NCI-H82 (cell line): Measurements from ENCODE around the gene FXYD4.
A peak's percentile ranks its signal among the peaks of the same experiment; 100 is the strongest.
"Not testable (repeated sequence)": the region's sequence is repeated elsewhere in the genome, so short reads cannot be mapped to it uniquely, and the experiment has no call there.

ENCODE experiments used
- DNase-seq: peaks from one replicate; lab custom pipeline; 2025; lab: John Stamatoyannopoulos, UW

The FXYD4 gene

DNA sequence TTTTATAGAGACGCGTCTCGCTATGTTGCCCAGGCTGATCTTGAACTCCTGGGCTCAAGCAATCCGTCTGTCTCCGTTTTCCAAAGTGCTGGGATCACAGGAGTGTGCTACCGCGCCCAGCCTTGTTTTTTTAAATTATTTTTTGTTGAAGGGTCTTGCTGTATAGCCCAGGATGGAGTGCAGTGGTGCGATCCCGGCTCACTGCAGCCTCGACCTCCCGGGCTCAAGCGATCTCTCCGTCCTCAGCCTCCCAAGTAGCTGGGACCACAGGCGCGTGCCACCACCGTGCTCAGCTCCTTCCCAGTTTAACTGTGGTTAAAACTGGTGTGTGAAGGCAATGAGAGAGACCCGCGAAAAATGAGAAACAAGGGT, 48.5 kb downstream of the FXYD4 start:
- no peak for DNase-seq

- DNase-seq: peak; percentile 63
Measured at GRCh38 chr10:43420369-43421200, 49.1 kb downstream of the FXYD4 start.

DNA sequence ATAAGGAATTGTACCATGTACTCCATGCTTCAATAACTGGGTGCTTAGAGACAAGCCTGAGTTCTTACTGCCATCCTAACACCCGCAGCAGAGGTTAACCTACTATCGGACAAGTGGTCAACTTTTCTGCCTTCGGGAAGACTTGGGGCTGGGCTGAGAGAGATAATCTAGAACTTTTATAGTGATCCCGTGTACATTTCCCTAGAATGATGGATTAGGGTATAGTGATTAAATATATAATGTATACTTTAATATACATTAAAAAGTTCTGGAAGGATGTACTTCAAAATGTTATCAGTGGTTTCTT, 49.7 kb downstream of the FXYD4 start:
- DNase-seq: no peak

DNA sequence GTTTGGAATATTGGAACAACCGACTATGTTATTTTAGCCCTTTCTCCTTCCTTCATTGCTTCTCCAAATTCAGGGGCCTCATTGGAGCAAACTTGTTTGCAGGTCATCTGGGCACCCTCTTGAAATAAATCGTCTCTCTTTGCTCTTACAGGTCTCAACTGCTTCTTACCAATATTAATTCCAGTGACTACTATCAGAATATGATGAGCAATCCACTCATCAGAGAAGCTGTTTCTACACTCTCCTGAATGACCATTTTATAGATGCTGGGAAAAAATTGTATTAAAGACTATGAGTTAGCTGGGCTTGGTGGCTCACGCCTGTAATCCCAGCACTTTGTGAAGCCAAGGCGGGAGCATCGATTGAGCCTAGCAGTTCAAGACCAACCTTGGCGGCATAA, 50.1 kb downstream of the FXYD4 start:
- no peak for DNase-seq

DNA sequence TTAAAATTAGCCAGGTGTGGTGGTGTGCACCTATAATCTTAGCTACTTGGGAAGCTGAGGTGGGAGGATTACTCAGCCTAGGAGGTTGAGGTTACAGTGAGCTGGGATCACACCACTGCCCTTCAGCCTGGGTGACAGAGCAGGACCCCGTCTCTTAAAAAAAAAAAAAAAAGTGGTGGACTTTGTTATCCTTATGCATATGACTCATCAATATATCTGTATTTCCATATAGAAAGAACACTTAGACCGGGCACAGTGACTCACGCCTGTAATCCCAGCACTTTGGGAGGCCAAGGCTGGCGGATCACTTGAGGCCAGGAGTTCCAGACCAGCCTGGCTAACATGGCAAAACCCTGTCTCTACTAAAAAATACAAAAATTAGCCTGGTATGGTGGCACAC, 50.5 kb downstream of the FXYD4 start:
- not testable (repeated sequence) for DNase-seq

DNA sequence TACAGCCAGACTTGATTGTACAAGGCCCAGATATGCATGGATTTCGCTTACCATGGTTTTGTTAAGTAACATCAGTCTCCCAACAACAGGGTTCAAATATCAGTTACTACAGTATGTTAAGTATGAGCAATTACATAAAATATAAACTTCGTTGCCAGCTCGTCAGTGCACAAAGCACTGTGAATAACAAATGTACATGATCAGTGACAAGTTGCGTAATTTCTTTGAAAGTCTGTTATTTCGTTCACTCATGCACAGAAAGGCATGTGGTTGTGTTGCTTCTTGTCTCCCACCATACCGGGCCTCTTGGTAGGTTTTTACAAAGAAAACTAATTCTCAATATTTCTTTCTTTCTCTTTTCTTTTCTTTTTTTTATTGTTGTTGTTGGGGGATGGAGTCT, 53.0 kb downstream of the FXYD4 start:
- no peak for DNase-seq
